PFSK-1 (cell line): ENCODE results near the gene PRDM15.

Source experiments
- FOXP2 ChIP-seq: optimal IDR thresholded peaks from 2 replicates; pipeline ENCODE3; 2011; ENCODE audit warnings: borderline replicate concordance, control low read depth, inconsistent platforms; ENCODE audit not compliant: insufficient read depth; ENCODE audit errors: extremely low read length, extremely low read depth
- POLR2AphosphoS5 ChIP-seq: IDR thresholded peaks from 2 replicates; pipeline ENCODE4 v1.6.1; 2012; ENCODE audit warnings: low read depth, mild to moderate bottlenecking, control low read depth, low read length, moderate library complexity
- REST ChIP-seq, 2 experiments: IDR thresholded peaks; 2 replicates each; pipeline versions ENCODE4 v1.6.1 to v1.8.0; 2011 to 2012; ENCODE audit warnings: low read depth in 2 of 2, low read length in 2 of 2, control low read depth in 1 of 2, inconsistent platforms in 1 of 2, mild to moderate bottlenecking in 1 of 2, moderate library complexity in 1 of 2; ENCODE audit not compliant: insufficient read depth in 1 of 2
- SIN3A ChIP-seq: IDR thresholded peaks from 2 replicates; pipeline ENCODE4 v1.6.1; 2012; ENCODE audit warnings: mild to moderate bottlenecking, low read length, moderate library complexity, borderline replicate concordance; ENCODE audit not compliant: insufficient read depth
- TAF1 ChIP-seq: IDR thresholded peaks from 2 replicates; pipeline ENCODE4 v1.6.1; 2012; ENCODE audit warnings: low read length, control low read depth, borderline replicate concordance; ENCODE audit not compliant: insufficient read depth

PRDM15 gene

DNA sequence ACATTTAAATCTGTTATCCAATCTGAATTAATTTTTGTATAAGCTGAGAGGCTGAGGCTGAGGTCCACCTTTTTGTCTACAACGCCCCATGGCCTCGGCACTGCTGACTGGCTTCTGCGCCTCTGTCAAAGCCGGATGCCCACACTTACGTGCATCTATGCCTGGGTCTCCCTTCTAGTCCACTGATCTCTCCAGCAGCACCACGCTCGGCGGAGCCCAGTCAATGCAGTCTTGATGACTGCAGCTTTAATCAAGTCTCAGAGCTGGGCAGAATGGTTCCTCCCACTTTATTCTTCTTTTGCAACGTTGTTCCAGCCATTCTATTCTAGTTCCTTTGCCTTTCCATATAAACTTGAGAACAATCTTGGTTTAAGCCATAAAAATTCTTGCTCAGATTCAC, 9.4 kb downstream of the PRDM15 start:
- TF ChIP-seq TAF1 (no peak), FOXP2 (no peak)

DNA sequence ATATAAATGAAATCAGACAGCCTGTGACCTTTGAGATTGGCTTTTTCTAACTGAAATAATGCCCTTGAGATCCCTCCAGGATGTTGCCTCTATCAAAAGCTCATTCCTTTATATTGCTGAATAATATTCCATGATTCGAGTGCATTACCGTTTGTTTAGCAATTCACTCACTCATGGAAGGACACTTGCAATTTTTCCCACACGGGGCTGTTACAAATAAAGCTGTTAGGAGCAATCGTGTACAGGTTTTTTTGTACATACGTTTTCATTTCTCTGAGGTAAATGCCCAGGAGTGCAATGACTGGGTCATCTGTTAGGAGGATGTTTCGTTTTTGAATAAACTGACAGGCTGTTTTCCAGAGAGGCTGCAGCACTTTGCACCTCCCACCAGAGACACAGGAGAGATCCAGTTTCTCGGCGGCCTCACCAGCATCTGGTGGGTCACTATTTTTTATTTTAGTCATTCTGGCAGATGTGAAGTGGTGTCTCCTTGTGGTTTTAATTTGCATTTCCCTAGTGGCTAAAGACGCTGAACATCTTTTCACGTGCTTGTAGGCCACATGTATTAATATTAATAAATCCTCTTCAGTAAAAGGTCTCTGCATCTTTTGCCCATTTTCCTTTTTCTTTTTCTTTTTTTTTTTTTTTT, 11.0 kb downstream of the PRDM15 start:
- TF ChIP-seq TAF1 = no peak
- no peak for TF ChIP-seq SIN3A
- TF ChIP-seq FOXP2 = no peak
- no peak for TF ChIP-seq REST (IDR thresholded peaks at IDR 0.05; ENCODE audit: insufficient read depth in 1 of 2, low read depth in 2 of 2, low read length in 2 of 2)
- no peak for TF ChIP-seq POLR2AphosphoS5

- TF ChIP-seq FOXP2 = no peak
- TF ChIP-seq REST (IDR thresholded peaks at IDR 0.05; ENCODE audit: insufficient read depth in 1 of 2, low read depth in 2 of 2, low read length in 2 of 2) = no peak
- no peak for TF ChIP-seq POLR2AphosphoS5
- no peak for TF ChIP-seq TAF1
- TF ChIP-seq SIN3A = no peak
These were observed 11.8 kb downstream of the PRDM15 start for GRCh38 chr21:41867313-41867712.

- TF ChIP-seq POLR2AphosphoS5 (no peak), SIN3A (no peak), TAF1 (no peak), FOXP2 (no peak), REST (IDR thresholded peaks at IDR 0.05; ENCODE audit: insufficient read depth in 1 of 2, low read depth in 2 of 2, low read length in 2 of 2) (no peak)
These were observed 12.8 kb downstream of the PRDM15 start for GRCh38 chr21:41866274-41866809.

- TF ChIP-seq TAF1 (no peak), REST (IDR thresholded peaks at IDR 0.05; ENCODE audit: insufficient read depth in 1 of 2, low read depth in 2 of 2, low read length in 2 of 2) (no peak), FOXP2 (no peak), POLR2AphosphoS5 (no peak), SIN3A (no peak)
These were observed 14.0 kb downstream of the PRDM15 start for GRCh38 chr21:41865002-41865777.
